SU-DHL-6 (cell line): ENCODE data around the gene GRID1.

Source experiments
- EZH2phosphoT487 ChIP-seq: fragments of 200-600 bp; sonication (generic), shearing (Covaris generic); conservative IDR thresholded peaks from 2 replicates; pipeline ENCODE4 v1.6.1; 2018; ENCODE audit warnings: mild to moderate bottlenecking, antibody characterized with exemption, low read length, moderate library complexity, mixed read lengths
- TF ChIP-seq, protein P1 (sequence below): fragments of 200-600 bp; sonication (generic); IDR thresholded peaks from one replicate; pipeline ENCODE4 v1.5.1; 2017; ENCODE audit warnings: antibody characterized with exemption, mild to moderate bottlenecking, low read length, moderate library complexity; ENCODE audit not compliant: insufficient read depth, poor library complexity, severe bottlenecking

DNA sequence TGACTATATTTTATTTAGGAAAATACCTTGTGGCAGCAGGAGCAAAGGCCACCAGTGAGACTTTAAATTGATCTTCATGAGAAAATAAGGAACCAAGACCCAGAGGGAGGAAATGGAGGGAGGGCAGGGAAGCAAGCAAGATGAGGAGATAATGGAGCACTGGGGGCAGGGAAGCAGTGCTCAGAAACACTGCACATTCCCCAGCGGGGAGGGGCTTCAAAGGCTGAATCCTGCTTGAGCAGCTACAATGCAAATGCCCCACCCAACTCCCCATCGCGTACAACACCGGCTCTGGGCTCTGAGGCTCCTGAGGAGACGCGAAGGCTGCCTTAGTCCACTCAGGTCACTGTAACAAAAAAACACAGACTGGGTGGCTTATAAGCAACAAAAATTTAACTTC, 503.8 kb downstream of the GRID1 start:
- TF ChIP-seq, protein P1, sequence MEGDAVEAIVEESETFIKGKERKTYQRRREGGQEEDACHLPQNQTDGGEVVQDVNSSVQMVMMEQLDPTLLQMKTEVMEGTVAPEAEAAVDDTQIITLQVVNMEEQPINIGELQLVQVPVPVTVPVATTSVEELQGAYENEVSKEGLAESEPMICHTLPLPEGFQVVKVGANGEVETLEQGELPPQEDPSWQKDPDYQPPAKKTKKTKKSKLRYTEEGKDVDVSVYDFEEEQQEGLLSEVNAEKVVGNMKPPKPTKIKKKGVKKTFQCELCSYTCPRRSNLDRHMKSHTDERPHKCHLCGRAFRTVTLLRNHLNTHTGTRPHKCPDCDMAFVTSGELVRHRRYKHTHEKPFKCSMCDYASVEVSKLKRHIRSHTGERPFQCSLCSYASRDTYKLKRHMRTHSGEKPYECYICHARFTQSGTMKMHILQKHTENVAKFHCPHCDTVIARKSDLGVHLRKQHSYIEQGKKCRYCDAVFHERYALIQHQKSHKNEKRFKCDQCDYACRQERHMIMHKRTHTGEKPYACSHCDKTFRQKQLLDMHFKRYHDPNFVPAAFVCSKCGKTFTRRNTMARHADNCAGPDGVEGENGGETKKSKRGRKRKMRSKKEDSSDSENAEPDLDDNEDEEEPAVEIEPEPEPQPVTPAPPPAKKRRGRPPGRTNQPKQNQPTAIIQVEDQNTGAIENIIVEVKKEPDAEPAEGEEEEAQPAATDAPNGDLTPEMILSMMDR = no peak
- TF ChIP-seq EZH2phosphoT487 = no peak
